IMR-90 (cell line): ENCODE measurements around the gene PSMG1. TPM values are rescaled to one million over a fixed set of nuclear protein-coding genes. Genes with fewer than 3 reads are reported as not detected.

ENCODE experiments used
- ATAC-seq: fragments of 200-7000 bp; cut with Tn5 transposase; 2 replicates; pipeline ENCODE4 v1.9.1; 2020; ENCODE audit warnings: low read depth, mild to moderate bottlenecking, moderate library complexity
- BruUV-seq: library from RNA; stranded (reverse); fragments of 400-500 nt; replicated peaks from 2 replicates; lab custom pipeline; 2021; lab: Mats Ljungman, UMichigan
- CTCF ChIA-PET: fragments of 300-600 bp; formaldehyde crosslinking; extraction: SDS; loops from one replicate; lab custom pipeline; 2021; ENCODE audit warnings: antibody characterized with exemption; lab: Yijun Ruan, JAX
- POLR2A ChIA-PET: fragments of 300-600 bp; sonication (Branson Sonifier 250); formaldehyde crosslinking; loops from one replicate; lab custom pipeline; 2022; ENCODE audit warnings: antibody characterized with exemption; ENCODE audit not compliant: unreplicated experiment; lab: Charles Lee
- DNase-seq: peaks from one replicate; pipeline ENCODE4 v3.0.0; 2013
- H2AFZ ChIP-seq: replicated peaks from 2 replicates; pipeline ENCODE3; 2013; ENCODE audit warnings: low read length, mild to moderate bottlenecking; ENCODE audit not compliant: poor library complexity
- H2AK5ac ChIP-seq: 2 replicates; pipeline ENCODE4 v1.6.1; 2013; ENCODE audit warnings: low read depth, low read length, inconsistent platforms
- H2AK9ac ChIP-seq: replicated peaks from 2 replicates; pipeline ENCODE3; 2013; ENCODE audit warnings: mild to moderate bottlenecking, low read depth, low read length, moderate library complexity; ENCODE audit not compliant: poor library complexity
- H2BK120ac ChIP-seq: 2 replicates; pipeline ENCODE4 v1.6.1; 2013; ENCODE audit warnings: low read depth, low read length, inconsistent platforms
- H2BK15ac ChIP-seq: 3 replicates; pipeline ENCODE4 v1.6.1; 2013; ENCODE audit warnings: low read depth, low read length, inconsistent platforms
- H2BK20ac ChIP-seq: 2 replicates; pipeline ENCODE4 v1.6.1; 2013; ENCODE audit warnings: low read depth, mild to moderate bottlenecking, inconsistent platforms, low read length, moderate library complexity
- H2BK5ac ChIP-seq: 2 replicates; pipeline ENCODE4 v1.6.1; 2013; ENCODE audit warnings: mild to moderate bottlenecking, low read depth, low read length, inconsistent platforms; ENCODE audit not compliant: poor library complexity, severe bottlenecking
- H3K14ac ChIP-seq: replicated peaks from 2 replicates; pipeline ENCODE4 v1.6.1; 2013; ENCODE audit warnings: low read depth, low read length, inconsistent platforms
- H3K18ac ChIP-seq: 2 replicates; pipeline ENCODE4 v1.6.1; 2013; ENCODE audit warnings: low read depth, low read length, control low read depth
- H3K23ac ChIP-seq: 2 replicates; pipeline ENCODE4 v1.6.1; 2013; ENCODE audit warnings: low read depth, low read length, inconsistent platforms
- H3K27ac ChIP-seq: 2 replicates; pipeline ENCODE4 v1.5.1; 2013; ENCODE audit warnings: mild to moderate bottlenecking, control low read depth, low read length; ENCODE audit not compliant: insufficient read depth
- H3K27me3 ChIP-seq: 2 replicates; pipeline ENCODE4 v1.6.1; 2013; ENCODE audit warnings: low read length; ENCODE audit not compliant: control insufficient read depth, insufficient read depth
- H3K36me3 ChIP-seq: 2 replicates; pipeline ENCODE4 v1.6.1; 2013; ENCODE audit warnings: low read length, mixed read lengths; ENCODE audit not compliant: control insufficient read depth, insufficient read depth
- H3K4ac ChIP-seq: 2 replicates; pipeline ENCODE4 v1.6.1; 2013; ENCODE audit warnings: low read depth, low read length, inconsistent platforms
- H3K4me1 ChIP-seq: 2 replicates; pipeline ENCODE4 v1.6.1; 2013; ENCODE audit warnings: low read length, mixed read lengths; ENCODE audit not compliant: control insufficient read depth, insufficient read depth
- H3K4me2 ChIP-seq: 2 replicates; pipeline ENCODE4 v1.6.1; 2013; ENCODE audit warnings: low read depth, mild to moderate bottlenecking, control low read depth, low read length, moderate library complexity
- H3K4me3 ChIP-seq: 2 replicates; pipeline ENCODE4 v1.5.1; 2013; ENCODE audit warnings: low read depth, mild to moderate bottlenecking, control low read depth, low read length, moderate library complexity; ENCODE audit not compliant: insufficient read depth
- H3K56ac ChIP-seq: 2 replicates; pipeline ENCODE4 v1.6.1; 2013; ENCODE audit warnings: low read length, inconsistent platforms; ENCODE audit not compliant: insufficient read depth; ENCODE audit errors: extremely low read depth
- H3K79me1 ChIP-seq, 2 experiments: 2 replicates each; pipeline ENCODE4 v1.6.1; 2013; ENCODE audit warnings: low read length in 2 of 2, inconsistent platforms in 1 of 2, low read depth in 1 of 2
- H3K9ac ChIP-seq: 2 replicates; pipeline ENCODE4 v1.6.1; 2013; ENCODE audit warnings: low read depth, low read length, control low read depth
- H3K9me1 ChIP-seq: 2 replicates; pipeline ENCODE4 v1.6.1; 2013; ENCODE audit warnings: low read length, inconsistent platforms; ENCODE audit not compliant: insufficient read depth
- H3K9me3 ChIP-seq: 2 replicates; pipeline ENCODE4 v1.6.1; 2013; ENCODE audit warnings: low read length; ENCODE audit not compliant: control insufficient read depth, insufficient read depth
- H4K20me1 ChIP-seq: 2 replicates; pipeline ENCODE4 v1.6.1; 2013; ENCODE audit warnings: low read length, inconsistent platforms; ENCODE audit not compliant: insufficient read depth
- H4K5ac ChIP-seq: 2 replicates; pipeline ENCODE4 v1.6.1; 2013; ENCODE audit warnings: mild to moderate bottlenecking, low read depth, low read length, control low read depth
- H4K8ac ChIP-seq, 2 experiments: 2 replicates each; pipeline ENCODE4 v1.6.1; 2013; ENCODE audit warnings: low read depth in 2 of 2, low read length in 2 of 2, control low read depth in 1 of 2, inconsistent platforms in 1 of 2
- H4K91ac ChIP-seq: 2 replicates; pipeline ENCODE4 v1.6.1; 2013; ENCODE audit warnings: low read depth, low read length, inconsistent platforms; ENCODE audit not compliant: insufficient read depth
- BHLHE40 ChIP-seq: fragments of 150-350 bp; IDR thresholded peaks from 2 replicates; pipeline ENCODE4 v1.6.1; 2016; ENCODE audit warnings: mild to moderate bottlenecking, low read depth, low read length
- ELK1 ChIP-seq: fragments of 150-350 bp; IDR thresholded peaks from 2 replicates; pipeline ENCODE4 v1.6.1; 2016; ENCODE audit warnings: low read depth, mild to moderate bottlenecking, low read length, moderate library complexity, borderline replicate concordance
- SMC3 ChIP-seq: fragments of 150-350 bp; IDR thresholded peaks from 2 replicates; pipeline ENCODE4 v1.6.1; 2016; ENCODE audit warnings: low read depth, mild to moderate bottlenecking, antibody characterized with exemption, low read length, moderate library complexity
- WGBS, 2 experiments: methylation state at CpG; one replicate each; pipeline versions ENCODE4 v1.1.5 to v1.1.7; 2013; ENCODE audit warnings: missing lambda C conversion rate in 2 of 2; ENCODE audit not compliant: insufficient read length in 1 of 2; ENCODE audit errors: extremely low coverage in 2 of 2; 5-methylcytosine and 5-hydroxymethylcytosine counted together
- dilution Hi-C: fragments of 300-500 bp; cut with HindIII; formaldehyde crosslinking; loops from one replicate; pipeline ENCODE4 v1.14.3; 2018; ENCODE audit warnings: low sequenced_read_pairs; ENCODE audit not compliant: unreplicated experiment
- in situ Hi-C: fragments of 300-500 bp; cut with MboI; formaldehyde crosslinking; loops from 3 replicates; pipeline ENCODE4 v1.14.3; 2019; ENCODE audit warnings: low sequenced_read_pairs, inconsistent platforms, mixed read lengths
- intact Hi-C: fragments of 100-400 bp; cut with micrococcal nuclease; formaldehyde crosslinking; loops from 2 replicates; pipeline ENCODE4 v1.10.0; 2022
- polyA plus RNA-seq, 3 experiments: library from polyadenylated mRNA; depleted of rRNA; stranded (reverse); fragments of >200 nt; gene quantifications; 2 replicates each; pipeline ENCODE4 v1.2.3, GENCODE V29; 2012; ENCODE audit warnings: low replicate concordance in 1 of 3
- total RNA-seq: library from RNA; depleted of rRNA; stranded (reverse); fragments of >200 nt; gene quantifications from 2 replicates; pipeline ENCODE4 v1.2.3, GENCODE V29; 2012

The PSMG1 gene
- total and polyA plus RNA-seq, 2 of the 4 experiments (the other 2 are of a cell fraction), result 37.8 to 45.4 TPM

- Histone ChIP-seq H3K4me3 (no peak overlapping the region), H3K23ac (no peak overlapping the region), H3K4me2 (no peak overlapping the region), H2BK120ac (no peak overlapping the region), H3K4me1 (peaks cover 4% of the 10 kb centered on the region), H2AK9ac (no peak overlapping the region), H3K14ac (no peak overlapping the region), H3K9me1 (no peaks in the 10 kb centered on the region; the same call in 1 of the 2 replicates), H3K79me1 (peaks cover 22 to 44% of the 10 kb centered on the region in 2 experiments), H2BK15ac (no peak overlapping the region), H4K91ac (no peak overlapping the region), H3K9me3 (no peaks in the 10 kb centered on the region), H2AFZ (no peak overlapping the region), H4K8ac (no peak overlapping the region), H2BK5ac (no peak overlapping the region), H2BK20ac (no peak overlapping the region), H3K27ac (no peak overlapping the region), H3K36me3 (peaks cover 12% of the 10 kb centered on the region), H3K56ac (no peak overlapping the region), H3K18ac (no peak overlapping the region), H3K27me3 (no peaks in the 10 kb centered on the region), H4K5ac (no peak overlapping the region), H3K4ac (no peak overlapping the region), H3K9ac (no peak overlapping the region), H4K20me1 (peaks cover 12% of the 10 kb centered on the region; the same call in 1 of the 2 replicates), H2AK5ac (no peak overlapping the region)
- TF ChIP-seq ELK1, result no peak
- no peak for TF ChIP-seq SMC3
- TF ChIP-seq BHLHE40, result no peak
- no peak for ATAC-seq
- dilution Hi-C loops, result no loop called here
- intact Hi-C loops, result no loop called here
- WGBS, 2 experiments, result no CpG with 5 or more reads among the region's 7 CpGs
- no peak for DNase-seq
- ChIA-PET CTCF (interaction anchor here (1.0 kb wide), 1 partner anchor 12 kb away, joined by 3 read pairs; no protein-coding TSS in a partner anchor), POLR2A (no interaction called here)
- in situ Hi-C loops, result loop anchor here (10.0 kb wide), 1 partner anchor 674 kb away; no protein-coding TSS in a partner anchor
- no TSS peak for BruUV-seq
Observed at GRCh38 chr21:39178421-39178820, 4.8 kb downstream of the PSMG1 start.
